ENCODE results near the gene ABLIM2. TPM values are rescaled to one million over a fixed set of nuclear protein-coding genes. Genes with fewer than 3 reads are reported as not detected.

Gene ABLIM2
- total and polyA plus RNA-seq, 2 of the 8 experiments (the other 6 are each of a cell fraction or from before 2014, with no cell fraction given): 2.8 to 3.0 TPM

DNA sequence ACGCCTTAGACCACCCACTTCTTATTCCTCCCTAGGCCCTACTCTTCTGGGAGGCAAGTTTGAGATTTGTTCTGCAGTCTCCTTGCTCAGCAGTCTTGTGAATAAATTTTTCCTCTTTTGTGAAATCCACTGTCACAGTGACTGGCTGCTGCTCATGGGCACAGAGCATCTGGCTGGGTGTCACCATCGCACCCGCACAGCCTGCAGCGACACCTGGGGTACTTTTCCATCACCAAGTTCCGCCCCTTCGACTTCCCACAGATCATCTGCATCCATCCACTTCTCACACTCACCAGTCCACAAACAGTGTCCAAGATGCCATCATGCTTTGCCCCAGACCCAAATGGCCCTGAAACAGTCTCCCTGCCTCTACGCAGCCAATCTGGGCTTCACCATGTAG lies 182.6 kb downstream of the ABLIM2 start:
- CTCF ChIA-PET (ENCODE audit: partially characterized antibody): interaction anchor here (0.7 to 2.1 kb wide), 7 partner anchors 11 to 216 kb away, joined by 3 to 8 read pairs (median 4); partner anchors contain the start of gene AFAP1
- Histone ChIP-seq H3K23me2 (ENCODE audit: low read depth, low read length) (peaks cover 13% of the 10 kb centered on the region), H2AFZ (ENCODE audit: low read length) (no peak overlapping the region), H3K79me2 (ENCODE audit: control insufficient read depth in 1 of 2, insufficient read depth in 2 of 2, low read length in 2 of 2) (no peaks in the 10 kb centered on the region), H4K5ac (ENCODE audit: insufficient read length, low read depth, low read length) (no peak overlapping the region), H3K27me3 (replicated peaks in 1 of 4; ENCODE audit: control insufficient read depth in 3 of 4, extremely low read depth in 1 of 4, insufficient read depth in 3 of 4, low read length in 3 of 4) (no peaks in the 10 kb centered on the region; a peak in 1 of 7 replicates), H2BK5ac (ENCODE audit: low read depth, low read length) (no peak overlapping the region), H2BK120ac (replicated peaks; ENCODE audit: low read depth, low read length) (no peak overlapping the region), H3K79me1 (ENCODE audit: low read depth, low read length) (no peaks in the 10 kb centered on the region), H2BK12ac (ENCODE audit: low read depth, low read length) (no peak overlapping the region), H3K14ac (ENCODE audit: insufficient read length) (no peak overlapping the region), H3K4me3 (ENCODE audit: extremely low read depth in 1 of 4, insufficient read depth in 2 of 4, low read depth in 3 of 4, low read length in 4 of 4) (no peak overlapping the region), H2BK20ac (ENCODE audit: low read length) (no peak overlapping the region; the same call in 1 of the 2 replicates), H3K4me2 (ENCODE audit: insufficient read depth in 1 of 2, low read depth in 2 of 2, low read length in 2 of 2) (no peak overlapping the region), H2BK15ac (ENCODE audit: low read length) (no peak overlapping the region), H3K36me3 (ENCODE audit: control insufficient read depth in 2 of 4, insufficient read depth in 4 of 4, low read length in 3 of 4) (no peaks in the 10 kb centered on the region), H4K91ac (replicated peaks; ENCODE audit: insufficient read length, low read length) (no peak overlapping the region), H4K20me1 (replicated peaks in 1 of 2; ENCODE audit: control insufficient read depth in 1 of 2, insufficient read depth in 2 of 2, low read length in 2 of 2) (no peaks in the 10 kb centered on the region), H3K9ac (replicated peaks in 1 of 4; ENCODE audit: extremely low read depth in 1 of 4, low read depth in 3 of 4, low read length in 3 of 4) (no peak overlapping the region), H3K18ac (ENCODE audit: extremely low read depth, low read length) (no peak overlapping the region), H3K9me3 (ENCODE audit: insufficient read depth in 2 of 2, low read depth in 1 of 2, low read length in 1 of 2) (no peaks in the 10 kb centered on the region; a peak in 1 of 4 replicates), H3K4ac (replicated peaks; ENCODE audit: insufficient read length, low read depth, low read length) (no peak overlapping the region), H3K27ac (ENCODE audit: low read depth, low read length) (no peak overlapping the region), H2AK5ac (ENCODE audit: low read depth, low read length) (0 out of 2 replicates have a peak overlapping the region, but pooled peaks have one; percentile 80), H3K23ac (ENCODE audit: insufficient read length) (no peak overlapping the region), H3K4me1 (replicated peaks in 1 of 4; ENCODE audit: control insufficient read depth in 3 of 4, insufficient read depth in 4 of 4, low read length in 3 of 4) (peaks cover 3 to 24% (median 14%) of the 10 kb centered on the region in 4 experiments), H3K56ac (replicated peaks; ENCODE audit: insufficient read length, low read depth, low read length) (no peak overlapping the region), H4K8ac (ENCODE audit: extremely low read depth, insufficient read depth, low read length) (no peak overlapping the region)
- no peak for FAIRE-seq
- 90% methylated on average over 7 of the region's 7 CpGs; no CpG with 5 or more reads in 1 of the 2 experiments for WGBS, 2 experiments (ENCODE audit: extremely low coverage in 1 of 2, insufficient coverage in 1 of 2, insufficient read length in 1 of 2, insufficient replicate concordance in 2 of 2, low coverage in 1 of 2, low lambda C conversion rate in 2 of 2, missing lambda C conversion rate in 1 of 2)
- POLR2A ChIA-PET (ENCODE audit: partially characterized antibody): no interaction called here
- DNase-seq (ENCODE audit: low read depth in 1 of 2, low spot score in 2 of 2): no peak
- no peak for TF ChIP-seq KDM5A (IDR thresholded peaks at IDR 0.05; ENCODE audit: low read length)
- TF ChIP-seq, protein P1, sequence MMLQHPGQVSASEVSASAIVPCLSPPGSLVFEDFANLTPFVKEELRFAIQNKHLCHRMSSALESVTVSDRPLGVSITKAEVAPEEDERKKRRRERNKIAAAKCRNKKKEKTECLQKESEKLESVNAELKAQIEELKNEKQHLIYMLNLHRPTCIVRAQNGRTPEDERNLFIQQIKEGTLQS (IDR thresholded peaks at IDR 0.05; ENCODE audit: insufficient read depth, low read depth, low read length): no peak
- no peak for TF ChIP-seq BCL11A (IDR thresholded peaks at IDR 0.05; ENCODE audit: low read depth in 2 of 2, low read length in 2 of 2)
- no peak for TF ChIP-seq RAD21 (IDR thresholded peaks at IDR 0.05 in 1 of 2, conservative IDR thresholded peaks at IDR 0.05 in 1 of 2; ENCODE audit: low read depth in 2 of 2, low read length in 2 of 2)
- no peak for TF ChIP-seq RBBP5 (IDR thresholded peaks at IDR 0.05; ENCODE audit: borderline replicate concordance, low read depth, low read length)
- no peak for TF ChIP-seq EGR1 (IDR thresholded peaks at IDR 0.05; ENCODE audit: borderline replicate concordance, low read depth, low read length)
- no peak for TF ChIP-seq CBX5 (IDR thresholded peaks at IDR 0.05; ENCODE audit: low read depth, low read length)
- TF ChIP-seq BRCA1 (IDR thresholded peaks at IDR 0.05; ENCODE audit: low read depth, low read length): no peak
- no peak for TF ChIP-seq SRF (IDR thresholded peaks at IDR 0.05; ENCODE audit: low read depth, low read length)
- TF ChIP-seq, protein P2, sequence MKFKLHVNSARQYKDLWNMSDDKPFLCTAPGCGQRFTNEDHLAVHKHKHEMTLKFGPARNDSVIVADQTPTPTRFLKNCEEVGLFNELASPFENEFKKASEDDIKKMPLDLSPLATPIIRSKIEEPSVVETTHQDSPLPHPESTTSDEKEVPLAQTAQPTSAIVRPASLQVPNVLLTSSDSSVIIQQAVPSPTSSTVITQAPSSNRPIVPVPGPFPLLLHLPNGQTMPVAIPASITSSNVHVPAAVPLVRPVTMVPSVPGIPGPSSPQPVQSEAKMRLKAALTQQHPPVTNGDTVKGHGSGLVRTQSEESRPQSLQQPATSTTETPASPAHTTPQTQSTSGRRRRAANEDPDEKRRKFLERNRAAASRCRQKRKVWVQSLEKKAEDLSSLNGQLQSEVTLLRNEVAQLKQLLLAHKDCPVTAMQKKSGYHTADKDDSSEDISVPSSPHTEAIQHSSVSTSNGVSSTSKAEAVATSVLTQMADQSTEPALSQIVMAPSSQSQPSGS (IDR thresholded peaks at IDR 0.05; ENCODE audit: low read length): no peak
- TF ChIP-seq FOSL1 (IDR thresholded peaks at IDR 0.05; ENCODE audit: insufficient read depth, low read depth, low read length): no peak
- no peak for TF ChIP-seq SP2 (IDR thresholded peaks at IDR 0.05; ENCODE audit: low read length)

Data from H1 (cell line).